GM12874 (cell line): Measurements from ENCODE around the gene OR5H14.
A peak's percentile ranks its signal among the peaks of the same experiment; 100 is the strongest.

Experiments used
- TF ChIP-seq, protein P1 (sequence below): IDR thresholded peaks from 2 replicates; pipeline ENCODE4 v1.5.1; 2011; ENCODE audit warnings: low read depth, mild to moderate bottlenecking, control low read depth, low read length, moderate library complexity; ENCODE audit not compliant: insufficient read depth

Gene OR5H14

DNA sequence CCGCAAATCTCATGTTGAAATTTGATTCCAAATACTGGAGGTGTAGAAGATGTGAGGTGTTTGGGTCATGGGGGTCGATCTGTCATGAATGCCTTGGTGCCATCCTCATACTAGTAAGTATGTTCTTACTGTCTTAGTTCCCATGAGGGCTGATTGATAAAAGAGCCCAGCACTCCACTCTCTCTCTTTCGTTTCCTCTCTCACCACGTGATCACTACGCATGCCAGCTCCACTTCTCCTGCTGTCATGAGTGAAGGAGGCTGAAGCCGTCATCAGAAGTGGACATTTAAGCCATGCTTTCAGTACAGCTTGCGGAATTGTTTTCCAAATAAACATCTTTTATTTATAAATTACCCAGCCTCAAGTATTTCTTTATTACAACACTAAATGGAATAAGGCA lies 25.3 kb downstream of the OR5H14 start:
- TF ChIP-seq, protein P1, sequence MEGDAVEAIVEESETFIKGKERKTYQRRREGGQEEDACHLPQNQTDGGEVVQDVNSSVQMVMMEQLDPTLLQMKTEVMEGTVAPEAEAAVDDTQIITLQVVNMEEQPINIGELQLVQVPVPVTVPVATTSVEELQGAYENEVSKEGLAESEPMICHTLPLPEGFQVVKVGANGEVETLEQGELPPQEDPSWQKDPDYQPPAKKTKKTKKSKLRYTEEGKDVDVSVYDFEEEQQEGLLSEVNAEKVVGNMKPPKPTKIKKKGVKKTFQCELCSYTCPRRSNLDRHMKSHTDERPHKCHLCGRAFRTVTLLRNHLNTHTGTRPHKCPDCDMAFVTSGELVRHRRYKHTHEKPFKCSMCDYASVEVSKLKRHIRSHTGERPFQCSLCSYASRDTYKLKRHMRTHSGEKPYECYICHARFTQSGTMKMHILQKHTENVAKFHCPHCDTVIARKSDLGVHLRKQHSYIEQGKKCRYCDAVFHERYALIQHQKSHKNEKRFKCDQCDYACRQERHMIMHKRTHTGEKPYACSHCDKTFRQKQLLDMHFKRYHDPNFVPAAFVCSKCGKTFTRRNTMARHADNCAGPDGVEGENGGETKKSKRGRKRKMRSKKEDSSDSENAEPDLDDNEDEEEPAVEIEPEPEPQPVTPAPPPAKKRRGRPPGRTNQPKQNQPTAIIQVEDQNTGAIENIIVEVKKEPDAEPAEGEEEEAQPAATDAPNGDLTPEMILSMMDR, result no peak

DNA sequence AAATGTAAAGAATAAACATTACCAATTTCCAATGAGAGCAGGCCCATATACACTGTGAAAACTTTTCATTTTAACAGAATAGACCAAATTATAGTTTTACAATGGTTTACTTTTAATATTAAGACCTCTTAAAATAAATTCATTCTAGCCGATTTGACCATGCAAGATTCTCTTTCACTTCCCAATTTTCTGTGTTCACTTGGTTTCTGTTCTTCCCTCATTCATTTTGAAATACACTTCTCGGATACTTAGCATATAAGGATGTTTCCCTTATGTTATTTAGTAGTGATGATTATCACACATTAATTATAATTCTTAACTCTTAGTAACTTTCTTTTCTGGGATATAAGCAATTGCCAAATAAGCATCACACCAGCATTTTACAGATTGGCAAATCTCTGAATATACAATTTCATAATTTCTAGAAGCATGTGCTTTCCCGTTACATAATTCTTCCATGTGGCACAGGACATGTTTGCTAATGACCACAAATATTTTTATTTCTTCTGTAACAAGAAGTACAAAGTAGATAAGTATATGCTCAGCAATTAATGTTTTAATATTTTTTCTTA lies 33.1 kb downstream of the OR5H14 start:
- TF ChIP-seq, protein P1, result no peak

DNA sequence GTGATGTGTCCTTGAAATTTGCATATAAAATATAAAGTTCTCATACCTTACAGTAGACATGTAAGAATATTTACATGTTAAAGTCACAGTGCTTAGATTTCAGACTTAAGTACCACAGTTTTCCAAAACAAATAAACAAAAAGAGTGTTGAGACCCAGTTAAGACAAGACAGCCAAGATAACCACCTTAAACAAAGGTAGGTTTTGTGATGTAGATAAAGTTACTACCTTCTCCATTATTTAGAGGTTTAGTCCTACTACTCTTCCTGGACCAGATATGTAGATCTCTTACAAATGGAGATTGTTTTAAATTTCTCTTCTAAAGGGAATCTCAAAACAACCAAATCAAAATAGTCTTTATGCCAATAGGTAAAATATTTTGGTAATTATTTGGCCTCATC lies 34.9 kb downstream of the OR5H14 start:
- TF ChIP-seq, protein P1, result no peak

DNA sequence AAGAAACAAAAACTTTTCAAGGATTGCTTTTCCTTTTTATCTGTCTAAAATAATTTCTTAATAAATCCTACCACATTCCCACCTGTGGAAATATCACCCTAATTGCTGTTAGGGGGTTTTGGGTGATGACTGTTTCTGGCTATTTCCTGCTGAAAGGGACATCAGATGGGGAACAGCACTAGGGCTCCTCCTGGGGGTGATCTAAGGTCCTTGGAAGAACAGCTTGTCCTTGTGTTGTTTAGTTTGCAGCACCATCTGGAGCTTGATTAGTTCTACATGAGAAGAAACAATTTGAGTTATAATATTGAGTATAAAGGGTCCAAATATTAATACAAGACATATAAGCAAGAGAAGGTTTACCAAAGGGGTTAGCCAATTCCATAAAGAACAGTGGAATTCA lies 37.9 kb downstream of the OR5H14 start:
- TF ChIP-seq, protein P1, result no peak

DNA sequence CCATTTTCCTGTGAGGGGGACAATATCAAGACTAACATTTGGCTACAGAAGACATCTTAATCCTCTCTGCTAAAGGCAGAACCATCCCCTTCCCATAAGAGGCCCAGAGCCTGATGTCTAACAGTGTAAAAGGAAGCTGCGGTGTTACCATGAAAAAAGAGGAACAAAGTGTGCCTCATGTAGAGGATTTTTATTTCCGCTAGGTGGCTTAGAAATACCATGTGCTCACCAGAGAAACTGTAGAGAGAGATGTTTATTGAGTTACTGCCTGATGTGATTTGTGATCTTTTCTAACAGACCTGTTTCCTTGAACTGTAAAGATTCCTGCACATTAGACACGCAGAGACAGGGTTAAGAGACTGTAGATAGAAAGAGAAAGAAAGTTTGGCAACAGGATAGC lies 41.3 kb downstream of the OR5H14 start:
- TF ChIP-seq, protein P1, result peak; percentile 21; the same call in 1 of the 2 replicates

DNA sequence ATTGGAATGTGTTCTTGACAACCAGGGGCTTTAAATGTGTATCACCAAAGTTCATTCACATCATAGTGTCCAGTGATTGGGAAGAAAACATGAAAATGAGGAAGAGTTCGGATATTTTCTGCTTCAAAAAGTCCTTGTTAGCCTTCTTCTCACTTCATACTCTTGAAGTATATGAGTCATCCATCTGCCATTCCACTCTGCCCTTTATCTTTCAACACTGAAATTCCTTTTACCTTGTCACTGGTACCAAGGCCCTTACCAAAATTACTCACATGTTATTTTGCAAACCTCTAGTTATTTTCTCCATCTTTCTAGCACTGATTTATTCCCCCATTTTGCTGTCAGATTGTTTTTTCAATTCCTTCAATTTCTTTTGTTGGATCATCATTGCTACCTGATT lies 51.7 kb downstream of the OR5H14 start:
- TF ChIP-seq, protein P1, result no peak
